ENCODE measurements around the gene AGBL1.

Gene AGBL1

DNA sequence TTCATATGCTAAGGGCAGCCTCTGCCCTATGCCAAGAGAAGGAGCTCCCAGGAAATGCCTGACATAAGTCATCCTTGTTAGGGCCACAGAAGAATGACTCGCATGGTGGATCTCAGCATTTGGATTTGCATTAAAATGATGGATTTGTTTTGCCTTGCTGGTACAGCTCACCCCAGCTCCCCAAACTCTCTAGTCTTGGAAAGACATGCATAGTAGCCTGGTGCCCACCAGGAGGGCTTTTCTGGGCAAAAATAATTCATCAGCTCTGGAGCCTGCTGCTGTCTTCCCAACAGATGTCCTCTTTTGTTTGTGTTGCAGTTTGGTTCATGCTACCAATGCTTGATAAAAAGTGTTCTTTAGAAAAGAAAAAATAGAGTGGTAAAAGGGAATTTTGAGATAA, 833.0 kb downstream of the AGBL1 start:
- POLR2A ChIA-PET, result no interaction called here
- TF ChIP-seq, protein P1, sequence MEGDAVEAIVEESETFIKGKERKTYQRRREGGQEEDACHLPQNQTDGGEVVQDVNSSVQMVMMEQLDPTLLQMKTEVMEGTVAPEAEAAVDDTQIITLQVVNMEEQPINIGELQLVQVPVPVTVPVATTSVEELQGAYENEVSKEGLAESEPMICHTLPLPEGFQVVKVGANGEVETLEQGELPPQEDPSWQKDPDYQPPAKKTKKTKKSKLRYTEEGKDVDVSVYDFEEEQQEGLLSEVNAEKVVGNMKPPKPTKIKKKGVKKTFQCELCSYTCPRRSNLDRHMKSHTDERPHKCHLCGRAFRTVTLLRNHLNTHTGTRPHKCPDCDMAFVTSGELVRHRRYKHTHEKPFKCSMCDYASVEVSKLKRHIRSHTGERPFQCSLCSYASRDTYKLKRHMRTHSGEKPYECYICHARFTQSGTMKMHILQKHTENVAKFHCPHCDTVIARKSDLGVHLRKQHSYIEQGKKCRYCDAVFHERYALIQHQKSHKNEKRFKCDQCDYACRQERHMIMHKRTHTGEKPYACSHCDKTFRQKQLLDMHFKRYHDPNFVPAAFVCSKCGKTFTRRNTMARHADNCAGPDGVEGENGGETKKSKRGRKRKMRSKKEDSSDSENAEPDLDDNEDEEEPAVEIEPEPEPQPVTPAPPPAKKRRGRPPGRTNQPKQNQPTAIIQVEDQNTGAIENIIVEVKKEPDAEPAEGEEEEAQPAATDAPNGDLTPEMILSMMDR (IDR thresholded peaks at IDR 0.05; ENCODE audit: control extremely low read depth, extremely low read depth, low read depth, missing control alignments), result no peak
- DNase-seq (ENCODE audit: extremely low spot score), result no peak
- CTCF ChIA-PET, result interaction anchor here (1.4 to 1.9 kb wide), 2 partner anchors 8 to 14 kb away, joined by 3 to 4 read pairs; no protein-coding TSS in a partner anchor

DNA sequence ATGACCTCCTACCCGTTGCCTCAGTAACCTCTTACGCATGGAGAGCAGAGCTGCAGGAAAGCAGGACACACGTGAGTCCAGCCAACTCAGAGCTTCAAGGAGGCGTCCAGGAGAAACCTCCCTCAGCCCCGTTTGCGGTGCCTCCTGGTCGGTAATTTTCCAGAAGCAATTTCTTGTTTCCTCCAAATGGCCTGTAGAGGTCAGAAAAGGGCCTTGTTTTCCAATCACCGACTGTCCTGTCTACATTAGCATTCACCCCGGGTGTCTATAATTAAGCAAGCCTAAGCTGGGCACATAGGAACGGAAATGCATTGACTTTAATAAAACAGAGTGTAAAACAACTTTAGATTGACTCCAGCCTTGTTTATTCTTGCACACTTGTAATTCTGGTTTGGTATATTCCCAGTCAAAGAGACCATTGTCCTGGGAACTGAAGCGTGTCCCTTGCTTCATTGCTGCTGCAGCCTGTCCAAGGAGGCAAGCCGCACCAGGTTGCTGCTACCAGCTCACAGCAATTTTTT, 836.2 kb downstream of the AGBL1 start:
- TF ChIP-seq, protein P1 (IDR thresholded peaks at IDR 0.05; ENCODE audit: control extremely low read depth, extremely low read depth, low read depth, missing control alignments), result peak; percentile 14
- ChIA-PET CTCF (interaction anchor here (1.3 kb wide), 1 partner anchor 10 kb away, joined by 3 read pairs; no protein-coding TSS in a partner anchor), POLR2A (no interaction called here)
- no peak for DNase-seq (ENCODE audit: extremely low spot score)

DNA sequence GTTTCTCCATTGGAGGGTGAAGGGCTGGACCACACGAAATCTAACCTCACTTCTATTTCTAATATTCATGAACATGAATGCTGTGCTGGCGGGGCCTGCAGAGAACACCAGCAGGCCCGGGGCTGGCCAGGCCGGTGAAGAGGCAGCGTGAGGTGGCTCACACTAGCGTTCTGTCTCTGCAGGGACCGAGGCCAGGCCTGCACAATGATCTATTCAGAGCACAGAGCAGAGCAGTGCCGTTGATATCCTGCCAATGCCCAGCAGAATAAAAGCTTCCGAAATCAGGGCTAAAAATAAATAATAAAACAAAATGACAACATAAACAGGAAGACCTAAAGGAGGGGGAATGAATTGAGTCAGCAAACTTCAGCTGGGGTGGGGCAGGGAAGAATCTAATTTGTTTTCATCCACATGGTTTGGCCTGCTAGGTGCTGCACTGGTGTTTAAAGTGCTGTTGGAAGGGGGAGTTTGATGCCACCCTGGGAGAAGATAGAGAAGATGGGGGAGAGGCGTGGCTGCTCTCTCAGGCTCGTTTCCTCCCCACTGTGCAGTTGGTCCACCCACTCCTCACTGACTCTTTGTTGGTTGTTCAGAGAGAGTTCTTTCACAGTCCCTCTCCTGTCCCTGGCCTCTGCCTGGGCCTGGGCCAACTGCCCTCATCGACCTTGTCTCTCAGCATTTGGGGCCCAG, 837.1 kb downstream of the AGBL1 start:
- TF ChIP-seq, protein P1 (IDR thresholded peaks at IDR 0.05; ENCODE audit: control extremely low read depth, extremely low read depth, low read depth, missing control alignments), result no peak
- DNase-seq (ENCODE audit: extremely low spot score), result no peak
- ChIA-PET CTCF (interaction anchor here (0.7 to 2.1 kb wide), 3 partner anchors 11 to 32 kb away, joined by 3 to 5 read pairs (median 3); no protein-coding TSS in a partner anchor), POLR2A (no interaction called here)

DNA sequence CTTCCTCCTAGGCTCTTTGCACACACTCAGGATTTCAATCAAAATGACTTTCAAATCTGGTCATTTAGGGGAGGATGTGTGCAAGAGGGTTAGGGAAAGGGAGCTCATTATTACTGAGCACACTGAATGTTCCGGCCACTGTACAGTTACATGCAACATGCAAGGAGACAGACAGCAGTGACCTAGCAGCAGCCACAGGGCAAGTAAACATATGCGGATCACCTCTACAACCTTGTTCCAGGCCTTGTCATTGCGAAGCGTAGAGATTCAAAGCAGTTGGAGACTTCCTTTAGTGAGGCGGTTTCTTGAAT, 837.6 kb downstream of the AGBL1 start:
- POLR2A ChIA-PET, result no interaction called here
- TF ChIP-seq, protein P1 (IDR thresholded peaks at IDR 0.05; ENCODE audit: control extremely low read depth, extremely low read depth, low read depth, missing control alignments), result no peak
- CTCF ChIA-PET, result interaction anchor here (0.7 to 2.1 kb wide), 3 partner anchors 11 to 31 kb away, joined by 3 to 5 read pairs (median 3); no protein-coding TSS in a partner anchor
- no peak for DNase-seq (ENCODE audit: extremely low spot score)

DNA sequence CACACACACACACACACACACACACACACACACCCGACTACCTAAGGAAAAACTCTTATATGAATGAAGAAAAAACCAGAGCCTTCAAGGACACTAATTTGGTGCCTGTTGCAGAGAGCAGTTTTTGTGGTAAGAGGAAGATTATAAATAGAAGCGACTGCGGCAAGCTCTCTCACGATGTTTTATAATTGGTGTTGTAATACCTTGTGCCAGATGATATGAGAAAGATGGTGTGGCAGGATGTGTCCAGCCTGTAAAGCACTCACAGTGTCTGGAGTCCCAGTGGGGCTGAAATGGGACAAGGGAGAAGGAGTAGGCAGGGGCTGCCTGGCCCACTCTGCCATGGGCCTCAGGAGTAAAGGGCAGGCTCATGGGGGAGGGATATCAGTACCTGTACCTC, 839.9 kb downstream of the AGBL1 start:
- ChIA-PET CTCF (no interaction called here), POLR2A (no interaction called here)
- TF ChIP-seq, protein P1 (IDR thresholded peaks at IDR 0.05; ENCODE audit: control extremely low read depth, extremely low read depth, low read depth, missing control alignments), result no peak
- DNase-seq (ENCODE audit: extremely low spot score), result no peak

DNA sequence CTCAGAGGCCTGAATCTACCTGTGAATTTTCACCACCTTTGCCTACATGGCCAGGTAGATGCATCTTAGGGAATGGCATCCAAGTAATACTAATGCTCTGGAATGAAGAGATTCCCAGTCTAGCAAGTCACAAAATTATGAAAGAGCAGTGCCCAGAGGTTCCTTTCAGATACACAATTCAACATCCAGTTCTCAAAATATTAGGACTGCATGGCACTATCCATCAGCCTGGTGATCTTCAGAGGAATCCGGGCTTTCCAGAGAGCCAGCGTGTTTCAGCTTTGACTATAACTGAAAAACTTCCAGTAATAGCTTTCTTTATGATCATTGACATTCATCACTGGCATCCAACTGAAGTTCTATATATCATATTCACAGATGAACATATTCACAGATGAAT, 849.8 kb downstream of the AGBL1 start:
- no peak for DNase-seq (ENCODE audit: extremely low spot score)
- CTCF ChIA-PET, result no interaction called here
- POLR2A ChIA-PET, result no interaction called here
- TF ChIP-seq, protein P1 (IDR thresholded peaks at IDR 0.05; ENCODE audit: control extremely low read depth, extremely low read depth, low read depth, missing control alignments), result no peak

All from GM10248 (cell line).